Keratinocyte (primary cell): Measurements from ENCODE around the gene ACVR1. TPM values are rescaled to one million over a fixed set of nuclear protein-coding genes. Genes with fewer than 3 reads are reported as not detected.

Experiments
- DNase-seq: peaks from one replicate; pipeline ENCODE4 v3.0.0-alpha.2; 2011; ENCODE audit warnings: low read depth, missing footprints, low spot score
- FAIRE-seq: peaks from 2 replicates; lab custom pipeline; 2011; peaks lifted over from hg19 to GRCh38; lab: Jason Lieb, UNC
- H2AFZ ChIP-seq: 2 replicates; pipeline ENCODE4 v1.6.0; 2012; ENCODE audit warnings: low read length, control low read depth, inconsistent platforms; ENCODE audit not compliant: control insufficient read depth
- H3K27ac ChIP-seq: 2 replicates; pipeline ENCODE4 v1.5.1; 2011; ENCODE audit warnings: low read length; ENCODE audit not compliant: control insufficient read depth, insufficient read depth
- H3K27me3 ChIP-seq: 3 replicates; pipeline ENCODE4 v1.6.0; 2011; ENCODE audit warnings: low read length; ENCODE audit not compliant: control insufficient read depth, insufficient read depth; ENCODE audit errors: extremely low read depth
- H3K36me3 ChIP-seq, 2 experiments: 2 replicates in 1 of 2; 3 replicates in 1 of 2; pipeline ENCODE4 v1.5.1; 2011; ENCODE audit warnings: low read length in 2 of 2, mild to moderate bottlenecking in 1 of 2; ENCODE audit not compliant: control insufficient read depth in 2 of 2, insufficient read depth in 2 of 2; ENCODE audit errors: extremely low read depth in 1 of 2
- H3K4me1 ChIP-seq: 3 replicates; pipeline ENCODE4 v1.5.1; 2011; ENCODE audit warnings: low read length; ENCODE audit not compliant: control insufficient read depth, insufficient read depth; ENCODE audit errors: extremely low read depth
- H3K4me2 ChIP-seq: 3 replicates; pipeline ENCODE4 v1.6.0; 2011; ENCODE audit warnings: low read depth, low read length; ENCODE audit not compliant: control insufficient read depth, insufficient read depth; ENCODE audit errors: extremely low read depth
- H3K4me3 ChIP-seq, 3 experiments: fragments of 200-600 bp in 1 of 3; sonication (generic) in 1 of 3; 2 replicates in 2 of 3; 3 replicates in 1 of 3; pipeline ENCODE4 v1.5.1; 2011 to 2016; ENCODE audit warnings: low read length in 3 of 3, mild to moderate bottlenecking in 3 of 3, control low read depth in 2 of 3, inconsistent platforms in 1 of 3, low read depth in 1 of 3, mixed read lengths in 1 of 3, mixed run types in 1 of 3, moderate library complexity in 1 of 3; ENCODE audit not compliant: control insufficient read depth in 2 of 3, insufficient read depth in 2 of 3; ENCODE audit errors: extremely low read depth in 1 of 3
- H3K79me2 ChIP-seq: 2 replicates; pipeline ENCODE4 v1.6.0; 2012; ENCODE audit warnings: low read length; ENCODE audit not compliant: control insufficient read depth, insufficient read depth
- H3K9ac ChIP-seq: 3 replicates; pipeline ENCODE4 v1.6.0; 2011; ENCODE audit warnings: low read length; ENCODE audit not compliant: control insufficient read depth, insufficient read depth; ENCODE audit errors: extremely low read depth
- H3K9me1 ChIP-seq: 3 replicates; pipeline ENCODE4 v1.6.0; 2011; ENCODE audit warnings: low read length; ENCODE audit not compliant: control insufficient read depth, insufficient read depth; ENCODE audit errors: extremely low read depth
- H3K9me3 ChIP-seq: 2 replicates; pipeline ENCODE4 v1.5.1; 2012; ENCODE audit warnings: low read depth, low read length; ENCODE audit not compliant: control insufficient read depth
- H4K20me1 ChIP-seq: 3 replicates; pipeline ENCODE4 v1.6.0; 2011; ENCODE audit warnings: low read length; ENCODE audit not compliant: control insufficient read depth, insufficient read depth; ENCODE audit errors: extremely low read depth
- CTCF ChIP-seq, 3 experiments: IDR thresholded peaks in 1 of 3; conservative IDR thresholded peaks in 1 of 3; optimal IDR thresholded peaks in 1 of 3; 2 replicates in 2 of 3; 3 replicates in 1 of 3; pipeline versions ENCODE3 to v1.5.1; 2011; ENCODE audit warnings: low read length in 3 of 3, mild to moderate bottlenecking in 3 of 3, moderate library complexity in 2 of 3, control low read depth in 1 of 3, inconsistent platforms in 1 of 3; ENCODE audit not compliant: insufficient read depth in 2 of 3; ENCODE audit errors: extremely low read depth in 1 of 3
- EZH2 ChIP-seq: IDR thresholded peaks from one replicate; pipeline ENCODE4 v1.6.1; 2012; ENCODE audit warnings: inconsistent platforms, mild to moderate bottlenecking, low read length, moderate library complexity
- dilution Hi-C: fragments of 300-500 bp; cut with MboI; formaldehyde crosslinking; loops from one replicate; pipeline ENCODE4 v1.7.0; 2020; ENCODE audit warnings: low sequenced_read_pairs; ENCODE audit not compliant: extremely low pct_ligation_motif_present
- polyA plus RNA-seq, 5 experiments: library from polyadenylated mRNA; depleted of rRNA in 3 of 5; stranded (reverse) in 3 of 5; stranded (forward) in 1 of 5; unstranded in 1 of 5; fragments of >200 nt; gene quantifications; 1 replicate in 1 of 5; 2 replicates in 3 of 5; 3 replicates in 1 of 5; pipeline versions ENCODE4 v1.2.1 to v1.2.3, GENCODE V29; 2011 to 2012; ENCODE audit warnings: missing spikeins in 2 of 5, low read depth in 1 of 5, low replicate concordance in 1 of 5

The ACVR1 gene
- polyA plus RNA-seq, 1 donor (not counting 4 experiments of a cell fraction or from before 2014, with no cell fraction given), result 30.8 TPM

GRCh38 chr2:157725846-157726245, 150.3 kb downstream of the ACVR1 start:
- no peak overlapping the region for H3K27ac ChIP-seq
- FAIRE-seq (no peak), DNase-seq (no peak)
- no peak overlapping the region for H3K4me3 ChIP-seq
- H4K20me1 ChIP-seq, result no peaks in the 10 kb centered on the region
- H3K4me1 ChIP-seq, result no peaks in the 10 kb centered on the region
- no peaks in the 10 kb centered on the region for H3K9me3 ChIP-seq
- no peaks in the 10 kb centered on the region for H3K79me2 ChIP-seq
- no peak for TF ChIP-seq CTCF (optimal IDR thresholded peaks at IDR 0.05 in 1 of 3, IDR thresholded peaks at IDR 0.05 in 1 of 3, conservative IDR thresholded peaks at IDR 0.05 in 1 of 3; ENCODE audit: extremely low read depth in 1 of 3, insufficient read depth in 2 of 3, low read length in 3 of 3)
- TF ChIP-seq EZH2, result no peak
- H2AFZ ChIP-seq, result no peak overlapping the region
- dilution Hi-C loops, result no loop called here
- no peaks in the 10 kb centered on the region for H3K27me3 ChIP-seq
- H3K4me2 ChIP-seq, result no peak overlapping the region
- no peaks in the 10 kb centered on the region for H3K9me1 ChIP-seq
- H3K9ac ChIP-seq, result no peak overlapping the region
- H3K36me3 ChIP-seq, result peaks cover 1 to 3% of the 10 kb centered on the region in 2 experiments

GRCh38 chr2:157722580-157723234, 153.4 kb downstream of the ACVR1 start:
- Histone ChIP-seq H3K4me2 (no peak overlapping the region), H3K9ac (no peak overlapping the region), H3K27me3 (no peaks in the 10 kb centered on the region), H3K36me3 (peaks cover 3 to 4% of the 10 kb centered on the region in 2 experiments), H3K27ac (no peak overlapping the region), H3K9me3 (no peaks in the 10 kb centered on the region), H3K4me1 (no peaks in the 10 kb centered on the region), H3K4me3 (no peak overlapping the region), H3K79me2 (no peaks in the 10 kb centered on the region), H4K20me1 (no peaks in the 10 kb centered on the region), H2AFZ (no peak overlapping the region), H3K9me1 (no peaks in the 10 kb centered on the region)
- dilution Hi-C loops, result no loop called here
- FAIRE-seq (no peak), DNase-seq (no peak)
- TF ChIP-seq CTCF (optimal IDR thresholded peaks at IDR 0.05 in 1 of 3, IDR thresholded peaks at IDR 0.05 in 1 of 3, conservative IDR thresholded peaks at IDR 0.05 in 1 of 3; ENCODE audit: extremely low read depth in 1 of 3, insufficient read depth in 2 of 3, low read length in 3 of 3) (no peak), EZH2 (no peak)
